CD4-positive, alpha-beta memory T cell (primary cell): ENCODE data around the gene ESPL1. TPM values are rescaled to one million over a fixed set of nuclear protein-coding genes. Genes with fewer than 3 reads are reported as not detected.

Experiments used
- CTCF ChIA-PET: fragments of 350-600 bp; sonication (Branson Sonifier 250); formaldehyde crosslinking; loops from one replicate; lab custom pipeline; 2021; ENCODE audit warnings: inconsistent platforms; ENCODE audit not compliant: partially characterized antibody; lab: Charles Lee
- POLR2A ChIA-PET: fragments of 350-600 bp; sonication (Branson Sonifier 250); formaldehyde crosslinking; loops from one replicate; lab custom pipeline; 2021; ENCODE audit not compliant: partially characterized antibody; lab: Charles Lee
- DNase-seq, 5 donors: peaks; one replicate each; pipeline versions ENCODE4 v3.0.0 to v3.0.0-alpha.2; 2020 to 2022; ENCODE audit warnings: mixed read lengths in 1 of 5
- H3K27ac ChIP-seq: one replicate; pipeline ENCODE4 v1.7.0; 2013; ENCODE audit warnings: low read depth, low read length
- H3K27me3 ChIP-seq: 2 replicates; pipeline ENCODE4 v1.7.0; 2013; ENCODE audit warnings: mild to moderate bottlenecking, low read length, moderate library complexity; ENCODE audit not compliant: insufficient read depth
- H3K36me3 ChIP-seq: 2 replicates; pipeline ENCODE4 v1.7.0; 2013; ENCODE audit warnings: mild to moderate bottlenecking, low read length, moderate library complexity; ENCODE audit not compliant: insufficient read depth
- H3K4me1 ChIP-seq: 2 replicates; pipeline ENCODE4 v1.7.0; 2013; ENCODE audit warnings: mild to moderate bottlenecking, low read length, moderate library complexity; ENCODE audit not compliant: insufficient read depth
- H3K4me3 ChIP-seq, 2 donors: one replicate each; pipeline ENCODE4 v1.7.0; 2013; ENCODE audit warnings: low read length in 2 of 2, mild to moderate bottlenecking in 1 of 2
- H3K9me3 ChIP-seq, 2 donors: one replicate each; pipeline ENCODE4 v1.7.0; 2013; ENCODE audit warnings: low read length in 2 of 2, control low read depth in 1 of 2; ENCODE audit not compliant: control insufficient read depth in 1 of 2
- H3K27ac Mint-ChIP-seq, 7 donors: one replicate each; pipeline ENCODE4 v1.8.0; 2020 to 2021; ENCODE audit warnings: mixed read lengths in 7 of 7, mild to moderate bottlenecking in 6 of 7, inconsistent platforms in 3 of 7, moderate library complexity in 3 of 7
- H3K27me3 Mint-ChIP-seq, 2 donors: one replicate each; pipeline ENCODE4 v1.8.0; 2020 to 2021; ENCODE audit warnings: mixed read lengths in 2 of 2
- H3K36me3 Mint-ChIP-seq, 2 donors: one replicate each; pipeline ENCODE4 v1.8.0; 2020 to 2021; ENCODE audit warnings: mixed read lengths in 2 of 2, inconsistent platforms in 1 of 2, mild to moderate bottlenecking in 1 of 2
- H3K4me1 Mint-ChIP-seq, 4 donors: one replicate each; pipeline ENCODE4 v1.8.0; 2020 to 2021; ENCODE audit warnings: mixed read lengths in 4 of 4, mild to moderate bottlenecking in 1 of 4
- H3K4me3 Mint-ChIP-seq, 8 donors: one replicate each; pipeline ENCODE4 v1.8.0; 2020 to 2021; ENCODE audit warnings: mixed read lengths in 8 of 8, mild to moderate bottlenecking in 7 of 8, moderate library complexity in 6 of 8, inconsistent platforms in 3 of 8
- H3K9me3 Mint-ChIP-seq, 8 donors: one replicate each; pipeline ENCODE4 v1.8.0; 2020 to 2021; ENCODE audit warnings: mixed read lengths in 8 of 8, mild to moderate bottlenecking in 5 of 8, inconsistent platforms in 3 of 8, moderate library complexity in 1 of 8
- intact Hi-C: fragments of 100-400 bp; cut with micrococcal nuclease; formaldehyde crosslinking; loops from one replicate; pipeline ENCODE4 v1.15.1; 2023
- polyA plus RNA-seq, 2 donors: library from polyadenylated mRNA; unstranded; fragments of 300-500 nt; fragmentation: Illumina TruSeq; gene quantifications; one replicate each; pipeline ENCODE4 v1.2.3, GENCODE V29; 2021
- total RNA-seq, 2 experiments: library from RNA; stranded (reverse); gene quantifications; one replicate each; pipeline ENCODE4 v1.2.3, GENCODE V29; 2021

The ESPL1 gene
- total and polyA plus RNA-seq, 4 experiments from 2014 or later, result 0.16 to 0.55 (median 0.20) TPM; not detected in 1

DNA sequence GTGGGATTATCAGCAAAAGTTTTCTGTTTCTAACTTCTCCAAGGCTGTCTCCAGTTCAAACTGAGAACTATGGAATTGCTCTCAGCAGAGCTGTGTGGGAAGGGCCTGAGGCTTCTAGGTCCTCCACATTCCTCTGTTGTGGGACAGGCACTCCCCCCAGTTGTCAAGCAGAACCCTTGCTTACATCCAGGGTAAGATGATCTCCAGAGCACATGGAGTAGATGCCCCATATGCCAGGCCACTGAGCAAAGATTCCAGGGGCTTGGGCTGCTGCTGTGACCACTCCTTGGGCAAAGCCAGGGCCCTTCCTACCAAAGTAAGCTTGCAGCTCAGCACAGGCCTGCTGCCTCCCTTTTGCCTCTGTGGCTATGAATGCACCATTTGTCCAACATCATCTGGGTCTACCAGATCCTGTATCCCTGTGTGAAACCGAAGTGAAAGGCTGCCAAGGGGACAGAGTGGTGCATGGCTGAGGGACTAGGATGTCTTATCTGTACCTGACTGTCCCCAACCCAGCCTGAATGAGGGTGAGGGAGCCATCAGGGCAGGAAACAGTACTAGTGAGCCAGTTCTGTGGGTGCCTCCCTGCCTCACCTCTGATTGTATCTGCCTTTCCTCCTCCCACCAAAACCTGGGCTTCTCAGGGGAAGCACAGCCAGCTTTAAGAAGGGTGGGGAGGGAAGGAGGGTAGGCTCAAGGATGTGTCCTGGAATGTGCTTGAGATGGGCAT lies 13.1 kb upstream of the ESPL1 start:
- H3K36me3 Mint-ChIP-seq, result peaks cover 7 to 26% of the 10 kb centered on the region in 2 donors
- peak overlapping the region in 6 of 7 donors; percentile 22 to 84 (median 30) for H3K27ac Mint-ChIP-seq
- ChIA-PET POLR2A (interaction anchor here (1.2 to 8.7 kb wide), 4 partner anchors 12 to 45 kb away, joined by 3 to 207 read pairs (median 21); partner anchors contain the start of genes ESPL1, ITGB7 and MYG1), CTCF (interaction anchor here (0.8 to 4.7 kb wide), 6 partner anchors 13 to 64 kb away, joined by 3 to 160 read pairs (median 18); partner anchors contain the start of genes ESPL1 and ITGB7)
- H3K27me3 Mint-ChIP-seq, result no peaks in the 10 kb centered on the region
- H3K27me3 ChIP-seq, result no peaks in the 10 kb centered on the region
- H3K27ac ChIP-seq, result no peak overlapping the region
- no peak overlapping the region for H3K4me3 ChIP-seq
- no peaks in the 10 kb centered on the region for H3K9me3 ChIP-seq
- H3K4me1 Mint-ChIP-seq, result peaks cover 23 to 58% (median 45%) of the 10 kb centered on the region in 4 donors
- DNase-seq, result no peak
- peaks cover 46% of the 10 kb centered on the region for H3K4me1 ChIP-seq
- intact Hi-C loops, result no loop called here
- peaks cover 8% of the 10 kb centered on the region for H3K36me3 ChIP-seq
- H3K4me3 Mint-ChIP-seq, result peak overlapping the region in 4 of 8 donors; percentile 15 to 68 (median 29)
- peaks cover 0 to 3% (median 0%) of the 10 kb centered on the region in 8 donors for H3K9me3 Mint-ChIP-seq

DNA sequence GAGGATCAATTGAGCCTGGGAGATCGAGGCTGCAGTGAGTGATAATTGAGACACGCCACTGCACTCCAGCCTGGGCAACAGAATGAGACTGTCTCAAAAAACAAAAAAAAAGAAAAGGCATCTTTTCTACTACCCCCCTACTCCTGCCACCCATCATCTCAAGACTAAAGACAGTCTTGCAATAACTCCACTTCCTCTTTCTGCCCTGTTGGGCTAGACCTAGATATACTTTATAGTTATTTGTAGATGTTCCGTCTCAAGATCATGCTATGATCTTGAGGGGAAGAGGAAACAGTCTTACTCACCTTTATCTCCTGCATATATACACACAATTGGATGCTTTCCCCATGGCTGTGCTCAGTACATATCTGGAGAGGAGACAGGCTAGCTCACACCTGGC lies 12.1 kb upstream of the ESPL1 start:
- peaks cover 21 to 56% (median 41%) of the 10 kb centered on the region in 4 donors for H3K4me1 Mint-ChIP-seq

DNA sequence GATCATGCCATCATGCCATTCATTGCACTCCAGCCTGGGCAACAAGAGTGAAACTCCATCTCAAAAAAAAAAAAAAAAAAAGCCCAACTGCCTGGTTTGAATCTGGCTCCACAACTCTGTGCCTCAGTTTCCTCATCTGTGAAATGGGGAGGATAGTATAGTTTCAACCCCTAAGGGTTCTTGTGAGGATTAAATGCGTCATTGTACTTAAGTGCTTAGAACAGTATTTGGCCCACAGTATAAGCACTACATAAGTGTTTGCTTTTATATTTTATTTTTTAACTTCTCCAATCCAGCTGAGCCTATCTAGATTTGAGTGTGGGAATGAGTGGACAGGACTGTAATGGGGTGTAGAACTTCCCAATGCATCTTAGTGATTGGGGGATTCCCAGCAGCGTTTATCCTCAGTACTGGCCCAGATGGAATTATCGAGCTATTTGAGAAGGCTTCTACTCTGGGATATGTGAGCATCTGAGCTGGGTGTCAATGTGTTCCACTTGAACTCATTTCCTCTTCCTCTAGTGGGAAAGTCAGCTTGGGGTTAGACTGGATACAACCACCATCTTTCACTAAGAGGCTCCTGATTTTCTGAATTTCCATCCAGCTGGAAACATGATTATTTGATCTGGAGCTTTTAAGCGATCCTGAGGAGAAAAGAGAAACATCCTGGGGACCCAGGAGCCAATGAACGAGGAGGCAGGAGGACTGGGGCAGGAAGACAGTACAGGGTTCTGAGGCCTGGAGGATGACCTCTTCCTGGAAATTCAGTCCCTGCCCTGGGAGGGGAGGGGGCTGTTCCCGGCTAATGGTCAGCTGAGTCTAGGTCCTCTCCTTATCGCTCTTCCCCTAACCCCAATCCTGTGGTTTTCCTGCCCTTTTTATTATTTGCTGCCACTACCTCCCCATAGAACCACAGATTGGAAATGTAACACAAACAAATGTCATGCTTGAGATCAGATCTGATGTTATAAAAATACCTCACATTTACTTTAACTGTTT lies 9.3 kb upstream of the ESPL1 start:
- H3K9me3 ChIP-seq, result no peaks in the 10 kb centered on the region
- H3K4me1 ChIP-seq, result peaks cover 23% of the 10 kb centered on the region
- H3K4me1 Mint-ChIP-seq, result peaks cover 6 to 30% (median 19%) of the 10 kb centered on the region in 4 donors
- POLR2A ChIA-PET, result interaction anchor here (1.2 to 8.7 kb wide), 2 partner anchors 22 to 45 kb away, joined by 3 to 207 read pairs; partner anchors contain the start of gene ITGB7
- peaks cover 3 to 6% of the 10 kb centered on the region in 2 donors for H3K36me3 Mint-ChIP-seq
- H3K27me3 Mint-ChIP-seq, result no peaks in the 10 kb centered on the region
- no peak overlapping the region for H3K27ac ChIP-seq
- no peak for DNase-seq
- H3K4me3 ChIP-seq, result no peak overlapping the region
- H3K27ac Mint-ChIP-seq, result peak overlapping the region in 4 of 7 donors; percentile 11 to 85 (median 66)
- H3K27me3 ChIP-seq, result no peaks in the 10 kb centered on the region
- H3K9me3 Mint-ChIP-seq, result no peaks in the 10 kb centered on the region
- no peak overlapping the region for H3K4me3 Mint-ChIP-seq
- intact Hi-C loops, result no loop called here
- CTCF ChIA-PET, result interaction anchor here (1.0 to 1.6 kb wide), 2 partner anchors 46 to 47 kb away, joined by 3 to 7 read pairs; no protein-coding TSS in a partner anchor
- H3K36me3 ChIP-seq, result peaks cover 4% of the 10 kb centered on the region

More for the DNA sequence above, 12.1 kb upstream of the ESPL1 start:
- no peak for DNase-seq
- Histone ChIP-seq H3K27ac (no peak overlapping the region), H3K9me3 (no peaks in the 10 kb centered on the region), H3K36me3 (peaks cover 8% of the 10 kb centered on the region), H3K4me1 (peaks cover 45% of the 10 kb centered on the region), H3K4me3 (no peak overlapping the region), H3K27me3 (no peaks in the 10 kb centered on the region)
- Mint-ChIP-seq H3K27me3 (no peaks in the 10 kb centered on the region), H3K4me3 (peak overlapping the region in 3 of 8 donors; percentile 34 to 68 (median 38)), H3K27ac (peak overlapping the region in 6 of 7 donors; percentile 23 to 84 (median 68)), H3K9me3 (peaks cover 0 to 2% (median 0%) of the 10 kb centered on the region in 8 donors), H3K36me3 (peaks cover 7 to 26% of the 10 kb centered on the region in 2 donors)
- intact Hi-C loops, result no loop called here
- ChIA-PET POLR2A (interaction anchor here (8.7 kb wide), 1 partner anchor 42 kb away, joined by 207 read pairs; the partner anchor contains the start of gene ITGB7), CTCF (interaction anchor here (1.1 to 1.6 kb wide), 4 partner anchors 10 to 97 kb away, joined by 3 to 4 read pairs (median 4); partner anchors contain the start of gene ITGB7)

DNA sequence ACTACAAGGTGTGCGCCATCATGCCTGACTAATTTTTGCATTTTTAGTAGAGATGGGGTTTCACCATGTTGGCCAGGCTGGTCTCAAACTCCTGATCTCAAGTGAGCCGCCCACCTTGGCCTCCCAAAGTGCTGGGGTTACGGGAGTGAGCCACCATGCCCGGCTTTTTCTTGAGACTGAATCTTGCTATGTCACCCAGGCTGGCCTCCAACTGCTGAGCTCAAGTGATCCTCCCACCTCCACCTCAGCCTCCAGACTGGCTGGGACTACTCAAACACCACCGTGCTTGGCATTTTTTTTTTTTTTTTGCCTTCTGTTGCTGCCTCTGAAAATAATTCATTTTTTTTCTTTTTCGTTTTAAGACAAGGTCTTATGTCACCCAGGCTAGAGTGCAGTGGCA lies 8.2 kb upstream of the ESPL1 start:
- CTCF ChIA-PET, result interaction anchor here (0.7 to 1.6 kb wide), 4 partner anchors 9 to 78 kb away, joined by 3 to 9 read pairs (median 5); no protein-coding TSS in a partner anchor

DNA sequence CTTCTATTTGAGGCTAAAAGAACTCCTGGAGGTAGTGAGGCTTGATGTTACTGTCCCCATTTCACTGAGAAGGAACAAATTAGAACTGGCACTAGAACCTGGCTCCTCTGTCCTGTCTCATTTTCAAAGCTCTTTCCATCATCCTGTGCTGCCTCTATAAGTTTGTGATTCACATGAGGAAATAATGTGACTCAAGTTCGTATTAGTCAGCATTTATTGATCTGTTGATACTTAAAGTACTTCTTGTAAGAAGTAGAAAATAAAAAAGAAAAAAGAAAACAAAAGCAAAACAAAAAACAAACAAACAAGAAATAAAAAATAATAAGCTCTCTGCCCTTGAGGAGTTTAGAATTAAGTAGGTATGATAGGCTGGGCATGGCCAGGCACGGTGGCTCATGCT lies 2.3 kb upstream of the ESPL1 start:
- CTCF ChIA-PET, result interaction anchor here (0.6 to 5.4 kb wide), 9 partner anchors 10 to 185 kb away, joined by 3 to 110 read pairs (median 5); partner anchors contain the start of genes CSAD, ITGB7 and ZNF740
- DNase-seq, result no peak
- POLR2A ChIA-PET, result interaction anchor here (5.1 kb wide), 1 partner anchor 13 kb away, joined by 38 read pairs; a partner anchor contains a TSS
- Histone ChIP-seq H3K4me1 (peaks cover 10% of the 10 kb centered on the region), H3K4me3 (no peak overlapping the region), H3K27ac (no peak overlapping the region), H3K36me3 (no peaks in the 10 kb centered on the region), H3K27me3 (no peaks in the 10 kb centered on the region), H3K9me3 (no peaks in the 10 kb centered on the region)
- H3K36me3 Mint-ChIP-seq, result peaks cover 0 to 8% of the 10 kb centered on the region in 2 donors
- H3K4me1 Mint-ChIP-seq, result peaks cover 11 to 29% (median 19%) of the 10 kb centered on the region in 4 donors
- no peak overlapping the region for H3K27ac Mint-ChIP-seq
- no peaks in the 10 kb centered on the region for H3K27me3 Mint-ChIP-seq
- intact Hi-C loops, result no loop called here
- no peak overlapping the region for H3K4me3 Mint-ChIP-seq
- H3K9me3 Mint-ChIP-seq, result no peaks in the 10 kb centered on the region

More for the DNA sequence above, 8.2 kb upstream of the ESPL1 start:
- Histone ChIP-seq H3K4me1 (peaks cover 13% of the 10 kb centered on the region), H3K36me3 (no peaks in the 10 kb centered on the region), H3K27ac (no peak overlapping the region), H3K4me3 (no peak overlapping the region), H3K27me3 (no peaks in the 10 kb centered on the region), H3K9me3 (no peaks in the 10 kb centered on the region)
- Mint-ChIP-seq H3K36me3 (peaks cover 0 to 2% of the 10 kb centered on the region in 2 donors), H3K4me1 (peaks cover 5 to 22% (median 14%) of the 10 kb centered on the region in 4 donors), H3K4me3 (no peak overlapping the region), H3K27ac (peak overlapping the region in 1 of 7 donors; percentile 62), H3K27me3 (no peaks in the 10 kb centered on the region), H3K9me3 (no peaks in the 10 kb centered on the region)
- DNase-seq, result no peak
- intact Hi-C loops, result no loop called here
- POLR2A ChIA-PET, result no interaction called here

DNA sequence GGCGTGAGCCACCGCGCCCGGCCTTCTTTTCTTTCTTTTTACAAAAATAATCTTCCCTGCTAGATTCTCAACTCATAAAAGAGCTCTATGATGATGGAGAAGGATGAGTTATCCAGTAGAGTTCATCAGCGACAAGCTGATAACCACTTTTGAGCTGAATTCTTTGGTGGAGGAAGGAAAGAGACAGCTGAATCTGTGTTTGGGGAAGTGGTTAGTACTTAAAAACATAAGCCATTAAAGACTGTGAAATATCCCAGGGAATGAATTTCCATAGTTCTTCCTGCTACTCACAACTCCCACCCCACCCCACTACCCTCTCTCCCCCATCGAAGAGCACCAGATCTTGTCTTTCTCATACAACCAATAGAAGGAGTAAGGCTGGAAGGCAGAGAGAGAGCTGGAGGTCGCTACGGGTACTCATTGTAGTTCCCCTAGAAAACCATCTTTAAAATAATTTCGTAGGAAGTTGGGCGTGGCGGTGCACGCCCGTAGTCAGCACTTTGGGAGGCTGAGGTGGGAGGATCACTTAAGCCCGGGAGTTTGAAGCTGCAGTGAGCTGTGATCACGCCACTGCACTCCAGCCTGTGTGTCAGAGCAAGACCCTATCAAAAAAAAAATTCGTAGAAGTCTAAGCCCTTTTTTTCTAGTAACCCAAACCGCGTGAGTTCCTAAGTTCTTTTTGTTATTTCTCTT lies 647 bp upstream of the ESPL1 start:
- Mint-ChIP-seq H3K4me1 (peaks cover 11 to 29% (median 19%) of the 10 kb centered on the region in 4 donors), H3K4me3 (peak overlapping the region; percentile 93 to 100 (median 96)), H3K27me3 (no peaks in the 10 kb centered on the region), H3K36me3 (peaks cover 0 to 8% of the 10 kb centered on the region in 2 donors), H3K27ac (peak overlapping the region; percentile 92 to 97 (median 95)), H3K9me3 (peaks cover 0 to 3% (median 0%) of the 10 kb centered on the region in 8 donors)
- no peak for DNase-seq
- intact Hi-C loops, result no loop called here
- peaks cover 10% of the 10 kb centered on the region for H3K4me1 ChIP-seq
- peak overlapping the region; percentile 76 to 91 for H3K4me3 ChIP-seq
- POLR2A ChIA-PET, result interaction anchor here (0.6 to 5.1 kb wide), 27 partner anchors 11 to 576 kb away, joined by 3 to 45 read pairs (median 4); partner anchors contain the start of genes AAAS, CSAD, ITGB7 and MYG1
- no peaks in the 10 kb centered on the region for H3K36me3 ChIP-seq
- no peaks in the 10 kb centered on the region for H3K27me3 ChIP-seq
- CTCF ChIA-PET, result interaction anchor here (0.7 to 5.4 kb wide), 19 partner anchors 11 to 201 kb away, joined by 3 to 110 read pairs (median 4); partner anchors contain the start of genes AAAS, CSAD, ITGB7 and ZNF740
- no peaks in the 10 kb centered on the region for H3K9me3 ChIP-seq
- peak overlapping the region; percentile 71 for H3K27ac ChIP-seq
